Esophagus muscularis mucosa (tissue), 4 donors: ENCODE measurements around the gene PDE6D. TPM values are rescaled to one million over a fixed set of nuclear protein-coding genes. Genes with fewer than 3 reads are reported as not detected.

Source experiments
- DNase-seq: peaks from one replicate; pipeline ENCODE4 v3.0.0-alpha.2; 2017; ENCODE audit errors: extremely low spot score
- H3K27ac ChIP-seq, 4 donors: fragments of 200-600 bp; sonication (generic); replicated peaks in 1 of 4; 1 replicate in 3 of 4; 2 replicates in 1 of 4; pipeline ENCODE4 v1.5.1; 2016 to 2019; ENCODE audit warnings: mild to moderate bottlenecking in 1 of 4
- H3K27me3 ChIP-seq, 4 donors: fragments of 200-600 bp; sonication (generic); one replicate each; pipeline versions ENCODE4 v1.5.1 to v1.6.0; 2016 to 2019
- H3K36me3 ChIP-seq, 4 donors: fragments of 200-600 bp; sonication (generic); one replicate each; pipeline ENCODE4 v1.5.1; 2016 to 2019
- H3K4me1 ChIP-seq, 4 donors: fragments of 200-600 bp; sonication (generic); one replicate each; pipeline ENCODE4 v1.5.1; 2016 to 2019
- H3K4me3 ChIP-seq, 4 donors: fragments of 200-600 bp; sonication (generic); 1 replicate in 2 of 4; 2 replicates in 2 of 4; pipeline ENCODE4 v1.5.1; 2016 to 2019; ENCODE audit warnings: mild to moderate bottlenecking in 4 of 4, moderate library complexity in 1 of 4
- H3K9me3 ChIP-seq, 4 donors: fragments of 200-600 bp; sonication (generic); 1 replicate in 3 of 4; 2 replicates in 1 of 4; pipeline ENCODE4 v1.5.1; 2016 to 2019
- CTCF ChIP-seq, 3 experiments: fragments of 200-600 bp in 2 of 3; fragments of 450-650 bp in 1 of 3; sonication (generic) in 2 of 3; IDR thresholded peaks; one replicate each; pipeline ENCODE4 v1.5.1; 2017 to 2019; ENCODE audit warnings: antibody characterized with exemption in 3 of 3, mild to moderate bottlenecking in 2 of 3, moderate library complexity in 1 of 3
- EP300 ChIP-seq: sonication (generic); formaldehyde crosslinking; IDR thresholded peaks from one replicate; pipeline ENCODE4 v1.6.1; 2017; ENCODE audit warnings: antibody characterized with exemption
- POLR2A ChIP-seq: fragments of 450-650 bp; IDR thresholded peaks from one replicate; pipeline ENCODE4 v1.6.1; 2017; ENCODE audit warnings: antibody characterized with exemption, moderate library complexity, mild to moderate bottlenecking, low read depth
- POLR2AphosphoS5 ChIP-seq, 2 donors: sonication (generic); formaldehyde crosslinking; IDR thresholded peaks; one replicate each; pipeline ENCODE4 v1.6.1; 2017; ENCODE audit warnings: antibody characterized with exemption in 2 of 2
- WGBS: methylation state at CpG from one replicate; pipeline ENCODE4 v1.1.5; 2018; 5-methylcytosine and 5-hydroxymethylcytosine counted together
- intact Hi-C: fragments of 100-400 bp; cut with DNase I; formaldehyde crosslinking; loops from one replicate; pipeline ENCODE4 v1.15.1; 2023
- total RNA-seq, 4 donors: library from RNA; depleted of rRNA; stranded (reverse); fragments of >200 nt; gene quantifications; one replicate each; pipeline versions ENCODE4 v1.1.0 to v1.2.1, GENCODE V29; 2016

PDE6D gene
- total RNA-seq, 4 donors from 2014 or later: 28.2 to 33.8 (median 30.0) TPM

- Histone ChIP-seq H3K9me3 (no peaks in the 10 kb centered on the region), H3K27me3 (no peaks in the 10 kb centered on the region), H3K4me1 (no peaks in the 10 kb centered on the region), H3K4me3 (no peak overlapping the region), H3K36me3 (peaks cover 20 to 50% (median 33%) of the 10 kb centered on the region in 4 donors), H3K27ac (no peak overlapping the region)
- WGBS: 95% methylated on average over 7 of the region's 7 CpGs
- no peak for DNase-seq
- no peak for TF ChIP-seq CTCF (IDR thresholded peaks at IDR 0.05)
- no peak for TF ChIP-seq EP300
- TF ChIP-seq POLR2A: no peak
- no peak for TF ChIP-seq POLR2AphosphoS5 (IDR thresholded peaks at IDR 0.05)
- intact Hi-C loops: no loop called here
These were observed 43.3 kb downstream of the PDE6D start for GRCh38 chr2:231737761-231738160.

- no peak overlapping the region for H3K4me3 ChIP-seq
- DNase-seq: no peak
- H3K36me3 ChIP-seq: peaks cover 23 to 71% (median 49%) of the 10 kb centered on the region in 4 donors
- H3K27me3 ChIP-seq: no peaks in the 10 kb centered on the region
- no peak for TF ChIP-seq POLR2A
- no peak for TF ChIP-seq POLR2AphosphoS5 (IDR thresholded peaks at IDR 0.05)
- TF ChIP-seq CTCF (IDR thresholded peaks at IDR 0.05): no peak
- TF ChIP-seq EP300: no peak
- intact Hi-C loops: no loop called here
- H3K4me1 ChIP-seq: no peaks in the 10 kb centered on the region
- H3K9me3 ChIP-seq: no peaks in the 10 kb centered on the region
- 71% methylated on average over 4 of the region's 4 CpGs for WGBS
- no peak overlapping the region for H3K27ac ChIP-seq
These were observed 48.5 kb downstream of the PDE6D start for GRCh38 chr2:231732604-231733003.

- no peak for DNase-seq
- Histone ChIP-seq H3K9me3 (no peaks in the 10 kb centered on the region), H3K36me3 (peaks cover 8 to 37% (median 22%) of the 10 kb centered on the region in 4 donors), H3K4me1 (peaks cover 0 to 5% (median 0%) of the 10 kb centered on the region in 4 donors), H3K4me3 (no peak overlapping the region), H3K27ac (no peak overlapping the region), H3K27me3 (no peaks in the 10 kb centered on the region)
- TF ChIP-seq POLR2AphosphoS5 (IDR thresholded peaks at IDR 0.05) (no peak), POLR2A (no peak), CTCF (IDR thresholded peaks at IDR 0.05) (no peak), EP300 (no peak)
- 55% methylated on average over 4 of the region's 4 CpGs for WGBS
- intact Hi-C loops: no loop called here
These were observed 53.5 kb downstream of the PDE6D start for GRCh38 chr2:231727621-231728020.

GRCh38 chr2:231726276-231726675 is 54.8 kb downstream of the PDE6D start:
- 90% methylated on average over 8 of the region's 8 CpGs for WGBS
- Histone ChIP-seq H3K4me3 (no peak overlapping the region), H3K27me3 (no peaks in the 10 kb centered on the region), H3K9me3 (no peaks in the 10 kb centered on the region), H3K4me1 (peaks cover 0 to 5% (median 0%) of the 10 kb centered on the region in 4 donors), H3K27ac (no peak overlapping the region), H3K36me3 (peaks cover 0 to 24% (median 11%) of the 10 kb centered on the region in 4 donors)
- DNase-seq: no peak
- TF ChIP-seq EP300: no peak
- no peak for TF ChIP-seq CTCF (IDR thresholded peaks at IDR 0.05)
- no peak for TF ChIP-seq POLR2A
- no peak for TF ChIP-seq POLR2AphosphoS5 (IDR thresholded peaks at IDR 0.05)
- intact Hi-C loops: no loop called here

- DNase-seq: no peak
- Histone ChIP-seq H3K4me1 (peaks cover 0 to 5% (median 0%) of the 10 kb centered on the region in 4 donors), H3K27me3 (no peaks in the 10 kb centered on the region), H3K9me3 (no peaks in the 10 kb centered on the region), H3K27ac (no peak overlapping the region), H3K36me3 (peaks cover 0 to 18% (median 8%) of the 10 kb centered on the region in 4 donors), H3K4me3 (no peak overlapping the region)
- no peak for TF ChIP-seq CTCF (IDR thresholded peaks at IDR 0.05)
- no peak for TF ChIP-seq POLR2A
- TF ChIP-seq EP300: no peak
- TF ChIP-seq POLR2AphosphoS5 (IDR thresholded peaks at IDR 0.05): no peak
- intact Hi-C loops: no loop called here
- 96% methylated on average over 10 of the region's 10 CpGs for WGBS
These were observed 55.6 kb downstream of the PDE6D start for GRCh38 chr2:231725476-231725875.
